HUES6 (cell line): Measurements from ENCODE around the gene UFSP1.
A peak's percentile ranks its signal among the peaks of the same experiment; 100 is the strongest.
"Not testable (repeated sequence)": the region's sequence is repeated elsewhere in the genome, so short reads cannot be mapped to it uniquely, and the experiment has no call there.

Experiments used
- H3K27ac ChIP-seq: 2 replicates; pipeline ENCODE4 v1.7.0; 2013; ENCODE audit warnings: low read depth, mild to moderate bottlenecking, low read length, inconsistent platforms
- H3K27me3 ChIP-seq: 2 replicates; pipeline ENCODE4 v1.6.1; 2013; ENCODE audit warnings: low read length; ENCODE audit not compliant: control insufficient read depth, insufficient read depth
- H3K36me3 ChIP-seq: 2 replicates; pipeline ENCODE4 v1.6.1; 2013; ENCODE audit warnings: low read length; ENCODE audit not compliant: control insufficient read depth, insufficient read depth
- H3K4me1 ChIP-seq: 2 replicates; pipeline ENCODE4 v1.6.1; 2013; ENCODE audit warnings: low read length; ENCODE audit not compliant: control insufficient read depth, insufficient read depth
- H3K4me3 ChIP-seq: 2 replicates; pipeline ENCODE4 v1.5.1; 2013; ENCODE audit warnings: low read depth, low read length
- H3K9ac ChIP-seq: one replicate; pipeline ENCODE4 v1.6.1; 2013; ENCODE audit warnings: mild to moderate bottlenecking, low read length
- H3K9me3 ChIP-seq: 2 replicates; pipeline ENCODE4 v1.6.1; 2013; ENCODE audit warnings: low read depth, low read length; ENCODE audit not compliant: control insufficient read depth, insufficient read depth

The UFSP1 gene

DNA sequence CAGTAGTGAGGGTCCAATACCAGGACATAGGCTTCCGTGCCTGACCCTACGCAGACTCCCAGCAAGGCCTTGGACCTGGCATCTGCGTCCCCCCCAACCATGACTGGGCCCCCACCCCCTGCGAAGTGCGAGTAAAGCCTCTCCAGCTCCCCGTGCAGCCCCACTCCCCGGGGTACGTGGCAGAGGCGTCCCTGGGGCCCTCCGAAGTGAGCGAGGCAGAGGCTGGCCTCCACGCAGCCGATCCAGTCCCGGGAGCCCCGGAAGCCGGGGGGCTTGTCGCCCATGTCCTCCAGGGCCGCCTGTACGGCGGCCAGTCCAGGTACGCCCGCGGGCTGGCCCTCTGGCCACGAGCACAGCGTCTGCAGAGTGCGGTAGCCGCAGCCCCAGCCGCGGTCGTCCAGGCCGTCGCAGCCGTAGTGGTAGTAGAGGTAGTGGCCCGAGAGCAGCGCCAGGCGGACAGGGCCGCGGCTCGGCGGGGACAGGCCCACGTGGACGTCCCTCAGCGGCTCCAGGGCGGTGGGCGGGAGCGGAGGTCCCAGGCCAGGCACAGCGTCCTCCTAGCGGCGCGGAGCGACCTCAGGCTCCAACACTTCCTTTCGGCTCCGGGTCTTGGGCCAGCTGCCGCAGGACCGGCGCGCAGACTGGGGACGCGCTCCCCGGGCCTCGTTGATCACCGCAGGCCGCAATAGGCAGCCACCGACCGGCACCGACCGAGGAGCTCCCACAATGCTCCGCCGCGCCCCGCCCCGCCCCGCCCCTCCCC, at the start of gene UFSP1:
Gene UFSP1, minus strand, starts transcription at position 728 of the 763 bp plus-strand sequence. Its CDS starts 444 bp downstream, at position 284.
- peak within 1 kb of the TSS; percentile 95 for H3K27ac ChIP-seq
- H3K27me3 ChIP-seq: 0 out of 2 replicates have a peak, but pooled peaks cover 1% of the 10 kb centered on the region
- H3K4me3 ChIP-seq: peak within 1 kb of the TSS; percentile 94
- no peaks in the 10 kb centered on the region for H3K9me3 ChIP-seq
- peaks cover 51% of the 10 kb centered on the region for H3K36me3 ChIP-seq
- peaks cover 34% of the 10 kb centered on the region for H3K4me1 ChIP-seq
- peak within 1 kb of the TSS; percentile 94 for H3K9ac ChIP-seq

DNA sequence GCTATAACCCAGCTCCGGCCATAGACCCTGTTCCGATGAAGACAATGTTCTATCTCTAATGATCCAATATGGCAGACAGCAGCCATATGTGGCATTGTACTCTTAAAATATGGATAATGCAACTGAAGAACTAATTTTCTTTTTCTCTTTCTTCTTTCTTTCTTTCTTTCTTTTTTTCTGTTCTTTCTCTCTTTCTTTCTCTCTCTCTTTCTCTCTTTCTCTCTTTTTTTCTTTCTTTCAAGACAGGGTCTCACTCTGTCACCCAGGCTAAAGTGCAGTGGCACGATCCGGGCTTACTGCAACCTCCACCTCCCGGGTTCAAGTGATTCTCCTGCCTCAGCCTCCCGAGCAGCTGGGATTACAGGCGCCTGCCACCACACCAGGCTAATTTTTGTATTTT, 46.7 kb upstream of the UFSP1 start:
- H3K4me1 ChIP-seq, H3K27me3 ChIP-seq: not testable (repeated sequence)

DNA sequence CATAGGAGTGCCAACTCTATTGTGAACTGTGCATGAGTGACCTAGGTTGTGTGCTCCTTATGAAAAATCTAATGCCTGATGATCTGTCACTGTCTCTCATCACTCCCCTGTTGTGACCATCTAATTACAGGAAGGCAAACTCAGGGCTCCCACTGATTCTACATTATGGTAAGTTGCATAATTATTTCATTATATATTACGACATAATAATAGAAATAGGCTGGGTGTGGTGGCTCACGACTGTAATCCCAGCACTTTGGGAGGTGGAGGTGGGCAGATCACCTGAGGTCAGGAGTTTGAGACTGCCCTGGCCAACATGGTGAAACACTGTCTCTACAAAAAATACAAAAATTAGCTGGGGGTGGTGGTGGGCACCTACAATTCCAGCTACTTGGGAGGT, 45.9 kb upstream of the UFSP1 start:
- H3K27ac ChIP-seq, H3K9ac ChIP-seq, H3K4me3 ChIP-seq, H3K27me3 ChIP-seq, H3K4me1 ChIP-seq: not testable (repeated sequence)
- Histone ChIP-seq H3K9me3 (peaks cover 34% of the 10 kb centered on the region), H3K36me3 (peaks cover 24% of the 10 kb centered on the region; the same call in 1 of the 2 replicates)

More for the DNA sequence above, 46.7 kb upstream of the UFSP1 start:
- Histone ChIP-seq H3K9me3 (peaks cover 32% of the 10 kb centered on the region), H3K36me3 (peaks cover 24% of the 10 kb centered on the region; the same call in 1 of the 2 replicates)
- not testable (repeated sequence) for H3K27ac ChIP-seq, H3K4me3 ChIP-seq, H3K9ac ChIP-seq

DNA sequence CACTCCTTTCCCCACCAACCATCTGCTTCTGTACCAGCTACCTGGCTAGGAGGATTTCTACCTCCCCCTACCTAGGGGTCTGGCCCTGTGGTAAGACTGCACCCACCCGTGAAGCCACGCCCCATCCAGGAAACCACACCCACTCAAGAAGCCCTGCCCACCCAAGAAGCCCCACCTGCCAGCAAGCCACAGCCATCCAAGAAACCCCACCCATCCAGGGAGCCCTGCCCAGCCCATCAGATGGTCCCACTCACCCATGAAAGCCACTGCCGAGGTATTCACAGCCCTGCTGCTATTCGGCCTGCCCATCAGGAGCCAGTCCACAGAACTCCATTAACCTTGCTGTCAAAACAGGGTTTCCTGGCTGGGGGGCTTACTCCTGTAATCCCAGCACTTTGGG, 44.2 kb upstream of the UFSP1 start:
- Histone ChIP-seq H3K27ac (no peak overlapping the region), H3K9me3 (peaks cover 31% of the 10 kb centered on the region), H3K27me3 (no peaks in the 10 kb centered on the region), H3K9ac (no peak overlapping the region), H3K4me3 (no peak overlapping the region), H3K36me3 (peaks cover 24% of the 10 kb centered on the region; the same call in 1 of the 2 replicates), H3K4me1 (peaks cover 13% of the 10 kb centered on the region)

DNA sequence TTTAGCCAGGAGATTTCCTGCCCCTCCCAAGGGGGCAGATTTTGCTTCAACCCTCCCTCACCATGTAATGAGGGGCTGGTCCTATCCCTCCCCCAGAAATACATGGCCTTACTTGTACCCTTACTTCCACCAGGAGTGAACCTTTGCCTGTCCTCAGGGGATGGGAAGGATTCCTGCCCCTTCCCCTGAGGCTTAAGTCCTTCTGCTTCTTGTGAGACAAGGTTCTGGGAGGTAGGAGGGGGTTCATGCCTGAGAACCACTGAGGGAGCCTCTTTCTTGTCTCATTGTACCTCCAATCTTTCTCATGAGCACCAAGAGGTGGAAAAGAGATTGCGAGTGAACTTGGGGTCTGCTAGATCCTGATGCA, 40.3 kb upstream of the UFSP1 start:
- H3K4me3 ChIP-seq: 0 out of 2 replicates have a peak overlapping the region, but pooled peaks have one; percentile 8
- peak overlapping the region; percentile 94 for H3K27ac ChIP-seq
- peaks cover 17% of the 10 kb centered on the region; the same call in 1 of the 2 replicates for H3K36me3 ChIP-seq
- H3K9ac ChIP-seq: peak overlapping the region; percentile 83
- no peaks in the 10 kb centered on the region for H3K27me3 ChIP-seq
- H3K9me3 ChIP-seq: peaks cover 20% of the 10 kb centered on the region
- H3K4me1 ChIP-seq: peaks cover 25% of the 10 kb centered on the region

DNA sequence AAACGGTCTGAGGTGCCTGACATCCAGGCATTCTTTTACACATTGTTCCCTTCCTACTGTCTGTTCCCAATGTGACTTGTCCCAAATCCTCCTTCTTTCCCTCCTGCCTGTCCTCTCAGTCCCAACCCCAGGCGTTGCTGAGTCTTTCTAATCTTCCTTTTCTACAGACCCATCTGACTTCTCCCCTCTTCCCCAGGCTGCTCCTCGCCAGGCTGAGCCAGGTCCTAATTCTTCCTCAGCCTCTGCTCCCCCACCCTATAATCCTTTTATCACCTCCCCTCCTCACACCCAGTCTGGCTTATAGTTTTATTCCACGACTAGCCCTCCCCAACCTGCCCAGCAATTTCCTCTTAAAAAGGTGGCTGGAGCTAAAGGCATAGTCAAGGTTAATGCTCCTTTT, 34.1 kb upstream of the UFSP1 start:
- Histone ChIP-seq H3K9ac (peak overlapping the region; percentile 74), H3K4me1 (peaks cover 25% of the 10 kb centered on the region), H3K4me3 (peak overlapping the region; percentile 40; the same call in 1 of the 2 replicates)
- not testable (repeated sequence) for H3K27me3 ChIP-seq, H3K36me3 ChIP-seq, H3K27ac ChIP-seq, H3K9me3 ChIP-seq

DNA sequence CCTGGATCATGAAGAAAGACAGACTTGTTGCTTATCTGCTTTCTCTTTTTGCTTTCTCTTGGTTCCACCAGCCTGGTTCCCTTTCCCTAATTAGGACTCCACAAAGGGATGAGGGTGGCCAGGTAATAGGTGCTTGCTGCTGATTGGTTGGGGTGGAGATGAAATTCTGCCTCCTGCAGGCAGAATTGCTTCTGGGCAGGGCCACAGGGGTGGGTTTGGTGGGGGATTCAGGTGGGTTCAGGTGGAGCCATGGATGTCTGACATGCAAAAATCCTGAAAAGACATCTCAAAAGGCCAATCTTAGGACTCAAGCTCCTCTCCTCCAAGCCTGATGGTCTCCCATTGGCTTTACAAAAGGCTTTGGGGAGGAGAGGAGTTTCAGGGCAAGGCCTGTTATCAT, 31.5 kb upstream of the UFSP1 start:
- Histone ChIP-seq H3K27ac (no peak overlapping the region), H3K9me3 (0 out of 2 replicates have a peak, but pooled peaks cover 2% of the 10 kb centered on the region), H3K4me1 (peaks cover 13% of the 10 kb centered on the region; the same call in 1 of the 2 replicates), H3K36me3 (peaks cover 1% of the 10 kb centered on the region; the same call in 1 of the 2 replicates), H3K9ac (no peak overlapping the region), H3K27me3 (no peaks in the 10 kb centered on the region), H3K4me3 (no peak overlapping the region)

DNA sequence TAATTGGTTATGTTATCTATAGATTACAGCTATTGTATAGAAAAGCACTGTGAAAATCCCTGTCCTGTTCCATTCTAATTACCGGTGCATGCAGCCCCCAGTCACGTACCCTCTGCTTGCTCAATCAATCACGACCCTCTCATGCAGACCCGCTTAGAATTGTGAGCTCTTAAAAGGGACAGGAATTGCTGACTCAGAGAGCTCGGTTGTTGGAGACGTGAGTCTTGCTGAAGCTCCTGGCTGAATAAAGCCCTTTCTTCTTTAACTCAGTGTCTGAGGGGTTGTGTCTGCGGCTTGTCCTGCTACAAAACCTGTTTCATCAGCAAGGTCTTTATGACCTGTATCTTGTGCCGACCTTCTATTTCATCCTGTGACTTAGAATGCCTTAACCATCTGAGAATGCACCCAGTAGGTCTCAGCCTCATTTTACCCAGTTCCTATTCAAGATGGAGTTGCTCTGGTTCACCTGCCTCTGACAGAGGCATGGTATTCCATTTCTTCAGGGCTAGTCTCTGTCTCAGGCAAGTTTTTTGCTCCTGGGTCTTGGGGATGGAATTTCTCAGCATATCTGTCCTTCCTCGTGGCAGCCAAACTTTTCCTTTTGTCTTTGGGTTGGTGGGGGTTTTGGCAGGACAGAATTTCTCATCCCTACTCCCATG, 30.4 kb upstream of the UFSP1 start:
- H3K36me3 ChIP-seq, H3K4me3 ChIP-seq, H3K9ac ChIP-seq, H3K27ac ChIP-seq, H3K27me3 ChIP-seq, H3K9me3 ChIP-seq: not testable (repeated sequence)
- H3K4me1 ChIP-seq: peaks cover 13% of the 10 kb centered on the region; the same call in 1 of the 2 replicates

DNA sequence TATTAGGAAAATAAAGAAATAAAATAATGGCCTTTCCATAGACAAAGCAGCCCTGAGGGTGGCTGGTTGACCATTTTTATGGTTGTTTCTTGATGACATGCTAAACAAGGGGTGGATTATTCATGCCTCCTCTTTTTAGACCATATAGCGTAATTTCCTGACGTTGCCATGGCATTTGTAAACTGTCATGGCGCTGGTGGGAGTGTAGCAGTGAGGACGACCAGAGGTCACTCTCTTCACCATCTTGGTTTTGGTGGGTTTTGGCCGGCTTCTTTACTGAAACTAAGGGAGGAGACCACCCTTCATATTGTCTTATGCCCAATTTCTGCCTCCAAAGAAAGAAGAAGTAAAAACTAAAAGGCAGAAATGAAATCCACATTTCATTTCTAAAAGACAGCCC, 29.8 kb upstream of the UFSP1 start:
- H3K27me3 ChIP-seq, H3K27ac ChIP-seq, H3K9ac ChIP-seq, H3K9me3 ChIP-seq, H3K4me3 ChIP-seq, H3K36me3 ChIP-seq: not testable (repeated sequence)
- peaks cover 13% of the 10 kb centered on the region; the same call in 1 of the 2 replicates for H3K4me1 ChIP-seq

DNA sequence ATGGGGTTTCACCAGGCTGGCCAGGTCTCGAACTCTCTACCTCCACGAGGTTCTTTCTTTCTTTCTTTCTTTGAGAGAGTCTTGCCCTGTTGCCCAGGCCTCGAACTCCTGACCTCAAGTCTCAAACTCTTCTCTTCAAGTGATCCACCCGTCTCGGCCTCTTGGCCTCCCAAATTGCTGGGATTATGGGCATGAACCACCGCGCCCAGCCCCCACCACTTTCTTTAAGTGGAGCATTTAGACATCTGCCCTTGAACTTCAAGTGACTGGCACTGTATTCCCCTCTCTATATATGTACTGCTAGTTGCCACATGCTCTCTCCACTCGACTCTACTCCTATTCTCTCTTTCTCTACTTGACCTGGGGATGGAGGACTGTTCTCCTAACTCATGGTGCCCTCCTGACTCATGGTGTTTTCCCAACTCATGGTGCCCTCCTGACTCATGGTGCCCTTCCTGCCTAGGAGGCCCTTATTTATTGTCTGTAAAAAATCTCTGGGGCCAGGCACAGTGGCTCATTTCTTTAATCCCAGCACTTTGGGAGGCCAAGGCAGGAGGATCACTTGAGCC, 25.4 kb upstream of the UFSP1 start:
- Histone ChIP-seq H3K36me3 (no peaks in the 10 kb centered on the region), H3K9me3 (no peaks in the 10 kb centered on the region), H3K4me3 (no peak overlapping the region), H3K27ac (no peak overlapping the region), H3K27me3 (no peaks in the 10 kb centered on the region), H3K4me1 (no peaks in the 10 kb centered on the region), H3K9ac (no peak overlapping the region)
